MCF 10A (cell line): ENCODE data around the gene AXDND1. TPM values are rescaled to one million over a fixed set of nuclear protein-coding genes. Genes with fewer than 3 reads are reported as not detected.
"Not testable (repeated sequence)": the region's sequence is repeated elsewhere in the genome, so short reads cannot be mapped to it uniquely, and the experiment has no call there.

Experiments
- BruUV-seq: library from RNA; stranded (reverse); fragments of 400-500 nt; replicated peaks from 2 replicates; lab custom pipeline; 2021; lab: Mats Ljungman, UMichigan
- CTCF ChIA-PET: fragments of 300-600 bp; sonication (Branson Sonifier 250); formaldehyde crosslinking; extraction: SDS; loops from one replicate; lab custom pipeline; 2021; ENCODE audit warnings: antibody characterized with exemption, inconsistent platforms; lab: Yijun Ruan, JAX
- POLR2A ChIA-PET: fragments of 300-600, 350-650 bp; sonication (Branson Sonifier 250); formaldehyde crosslinking; extraction: SDS; loops from one replicate; lab custom pipeline; 2020; ENCODE audit warnings: antibody characterized with exemption, inconsistent platforms; lab: Yijun Ruan, JAX
- DNase-seq: peaks from one replicate; pipeline ENCODE4 v3.0.0-alpha.2; 2018; ENCODE audit not compliant: unreplicated experiment
- H3K27ac Mint-ChIP-seq: one replicate; pipeline ENCODE4 v1.8.0; 2022; ENCODE audit warnings: mild to moderate bottlenecking, low read depth, mixed read lengths; ENCODE audit not compliant: unreplicated experiment
- H3K27me3 Mint-ChIP-seq: one replicate; pipeline ENCODE4 v1.8.0; 2022; ENCODE audit warnings: mixed read lengths; ENCODE audit not compliant: insufficient read depth, unreplicated experiment
- H3K36me3 Mint-ChIP-seq: one replicate; pipeline ENCODE4 v1.8.0; 2022; ENCODE audit warnings: mild to moderate bottlenecking, moderate library complexity, mixed read lengths; ENCODE audit not compliant: insufficient read depth, unreplicated experiment
- H3K4me1 Mint-ChIP-seq: one replicate; pipeline ENCODE4 v1.8.0; 2022; ENCODE audit warnings: mixed read lengths; ENCODE audit not compliant: insufficient read depth, unreplicated experiment
- H3K4me3 Mint-ChIP-seq: one replicate; pipeline ENCODE4 v1.8.0; 2022; ENCODE audit warnings: mild to moderate bottlenecking, moderate library complexity, mixed read lengths; ENCODE audit not compliant: unreplicated experiment
- H3K9me3 Mint-ChIP-seq: one replicate; pipeline ENCODE4 v1.8.0; 2022; ENCODE audit warnings: mixed read lengths; ENCODE audit not compliant: unreplicated experiment
- CTCF ChIP-seq: fragments of 200-600 bp; IDR thresholded peaks from one replicate; pipeline ENCODE4 v1.8.0; 2022; ENCODE audit warnings: antibody characterized with exemption, mild to moderate bottlenecking; ENCODE audit not compliant: unreplicated experiment
- intact Hi-C: fragments of 100-400 bp; cut with micrococcal nuclease; formaldehyde crosslinking; loops from 2 replicates; pipeline ENCODE4 v1.14.1; 2022
- total RNA-seq: library from RNA; stranded (reverse); gene quantifications from 2 replicates; pipeline ENCODE4 v1.2.3, GENCODE V29; 2022

Gene AXDND1
- total RNA-seq, 1 experiment from 2014 or later, result 1.1 TPM

GRCh38 chr1:179506199-179506598 lies 140.4 kb downstream of the AXDND1 start:
- Mint-ChIP-seq H3K4me3 (no peak overlapping the region), H3K4me1 (no peaks in the 10 kb centered on the region), H3K27ac (no peak overlapping the region), H3K27me3 (peaks cover 19% of the 10 kb centered on the region), H3K9me3 (no peaks in the 10 kb centered on the region), H3K36me3 (no peaks in the 10 kb centered on the region)
- no TSS peak for BruUV-seq
- no peak for DNase-seq
- ChIA-PET CTCF (no interaction called here), POLR2A (no interaction called here)
- no peak for TF ChIP-seq CTCF
- intact Hi-C loops, result no loop called here

DNA sequence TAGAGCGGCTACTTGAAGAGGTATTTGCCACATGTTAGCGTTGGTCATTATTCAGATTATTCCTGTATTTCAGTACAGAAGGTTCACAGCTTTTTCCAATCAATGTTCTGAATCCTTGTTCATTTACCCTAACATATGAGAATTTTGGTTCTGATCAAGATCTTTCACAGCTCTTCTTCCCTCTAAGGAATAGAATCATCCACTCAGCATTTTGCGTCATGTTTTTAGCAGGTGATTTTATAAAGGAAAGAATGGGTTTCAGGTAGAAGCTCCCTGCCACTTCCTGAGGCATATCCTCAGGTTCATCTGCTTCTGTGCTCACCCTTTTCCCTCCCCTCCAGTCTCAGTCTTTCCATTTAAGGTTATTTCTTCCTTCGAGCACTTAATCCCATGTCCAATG lies 143.6 kb downstream of the AXDND1 start:
- no peak overlapping the region for H3K27ac Mint-ChIP-seq
- no peaks in the 10 kb centered on the region for H3K4me1 Mint-ChIP-seq
- DNase-seq, result no peak
- peaks cover 7% of the 10 kb centered on the region for H3K9me3 Mint-ChIP-seq
- TF ChIP-seq CTCF, result no peak
- H3K36me3 Mint-ChIP-seq, result no peaks in the 10 kb centered on the region
- H3K27me3 Mint-ChIP-seq, result peaks cover 49% of the 10 kb centered on the region
- intact Hi-C loops, result no loop called here
- no peak overlapping the region for H3K4me3 Mint-ChIP-seq
- POLR2A ChIA-PET, result no interaction called here
- CTCF ChIA-PET, result no interaction called here
- BruUV-seq, result no TSS peak

DNA sequence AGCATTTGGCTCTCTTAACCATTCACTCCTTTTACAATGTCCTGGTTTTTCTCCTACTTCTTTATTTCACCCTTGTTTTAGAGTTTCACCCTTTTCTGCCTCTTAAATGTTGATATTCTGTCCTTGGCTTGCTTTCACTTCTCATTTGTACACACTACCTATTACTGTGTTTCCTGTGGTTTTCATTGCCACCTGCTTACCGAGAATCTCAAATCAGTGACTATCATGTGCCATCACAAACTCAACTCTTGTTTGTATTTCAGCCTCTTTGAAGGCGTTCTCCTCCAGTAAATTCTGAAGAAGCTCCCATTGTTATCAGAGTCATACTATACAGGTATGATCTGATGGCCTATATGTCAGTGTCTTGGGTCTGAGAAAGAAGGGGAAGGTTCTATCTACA lies 144.3 kb downstream of the AXDND1 start:
- no TSS peak for BruUV-seq
- Mint-ChIP-seq H3K27ac (no peak overlapping the region), H3K36me3 (no peaks in the 10 kb centered on the region), H3K9me3 (peaks cover 7% of the 10 kb centered on the region), H3K27me3 (peaks cover 55% of the 10 kb centered on the region), H3K4me3 (no peak overlapping the region), H3K4me1 (no peaks in the 10 kb centered on the region)
- ChIA-PET CTCF (no interaction called here), POLR2A (no interaction called here)
- no peak for TF ChIP-seq CTCF
- DNase-seq, result no peak
- intact Hi-C loops, result no loop called here

GRCh38 chr1:179516976-179517705 lies 151.4 kb downstream of the AXDND1 start:
- Mint-ChIP-seq H3K27ac (no peak overlapping the region), H3K4me3 (no peak overlapping the region), H3K4me1 (no peaks in the 10 kb centered on the region), H3K36me3 (no peaks in the 10 kb centered on the region), H3K9me3 (peaks cover 7% of the 10 kb centered on the region), H3K27me3 (peaks cover 75% of the 10 kb centered on the region)
- TF ChIP-seq CTCF, result no peak
- ChIA-PET POLR2A (no interaction called here), CTCF (interaction anchor here (0.6 to 1.1 kb wide), 2 partner anchors 70 to 295 kb away, joined by 3 read pairs; no protein-coding TSS in a partner anchor)
- no TSS peak for BruUV-seq
- no peak for DNase-seq
- intact Hi-C loops, result no loop called here

- H3K27ac Mint-ChIP-seq, BruUV-seq, POLR2A ChIA-PET, H3K36me3 Mint-ChIP-seq, DNase-seq, H3K4me3 Mint-ChIP-seq, H3K4me1 Mint-ChIP-seq, H3K9me3 Mint-ChIP-seq, intact Hi-C loops: not testable (repeated sequence)
- CTCF ChIA-PET, result interaction anchor here (0.5 to 1.0 kb wide), 4 partner anchors 76 to 291 kb away, joined by 3 read pairs; no protein-coding TSS in a partner anchor
- H3K27me3 Mint-ChIP-seq, result peaks cover 65% of the 10 kb centered on the region
These were observed 152.8 kb downstream of the AXDND1 start for GRCh38 chr1:179518544-179518943.
